ENCODE results near the gene ELANE.

DNA sequence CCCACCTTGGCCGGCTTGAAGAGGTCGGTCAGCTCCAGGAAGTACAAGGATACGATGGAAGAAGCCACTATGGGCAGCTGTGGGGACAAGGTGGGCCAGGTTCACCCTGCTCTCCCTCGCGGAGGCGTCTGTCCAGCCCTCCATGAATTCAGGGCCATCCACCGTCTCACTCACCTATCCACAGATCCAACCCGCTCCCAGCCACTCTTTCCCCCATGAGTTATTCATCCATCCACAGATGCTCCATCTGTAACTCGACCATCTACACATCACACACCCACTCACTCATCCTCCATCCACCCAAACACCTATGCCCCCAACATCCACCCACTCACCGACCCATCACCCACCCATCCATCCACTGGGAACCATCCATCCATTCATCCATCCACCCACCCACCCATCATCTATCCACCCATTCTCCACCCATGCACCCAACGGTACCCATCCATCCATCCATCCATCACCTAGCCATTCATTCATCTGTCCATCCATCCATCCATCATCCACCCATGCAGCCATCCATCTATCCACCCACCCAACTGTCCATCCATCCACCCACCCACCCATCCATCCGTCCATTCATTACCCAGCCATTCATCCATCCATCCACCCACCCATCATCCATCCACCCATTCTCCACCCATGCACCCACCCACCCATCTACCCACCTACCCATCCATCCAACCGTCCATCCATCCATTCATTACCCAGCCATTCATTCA, 36.2 kb upstream of the ELANE start:
- TF ChIP-seq, protein P1, sequence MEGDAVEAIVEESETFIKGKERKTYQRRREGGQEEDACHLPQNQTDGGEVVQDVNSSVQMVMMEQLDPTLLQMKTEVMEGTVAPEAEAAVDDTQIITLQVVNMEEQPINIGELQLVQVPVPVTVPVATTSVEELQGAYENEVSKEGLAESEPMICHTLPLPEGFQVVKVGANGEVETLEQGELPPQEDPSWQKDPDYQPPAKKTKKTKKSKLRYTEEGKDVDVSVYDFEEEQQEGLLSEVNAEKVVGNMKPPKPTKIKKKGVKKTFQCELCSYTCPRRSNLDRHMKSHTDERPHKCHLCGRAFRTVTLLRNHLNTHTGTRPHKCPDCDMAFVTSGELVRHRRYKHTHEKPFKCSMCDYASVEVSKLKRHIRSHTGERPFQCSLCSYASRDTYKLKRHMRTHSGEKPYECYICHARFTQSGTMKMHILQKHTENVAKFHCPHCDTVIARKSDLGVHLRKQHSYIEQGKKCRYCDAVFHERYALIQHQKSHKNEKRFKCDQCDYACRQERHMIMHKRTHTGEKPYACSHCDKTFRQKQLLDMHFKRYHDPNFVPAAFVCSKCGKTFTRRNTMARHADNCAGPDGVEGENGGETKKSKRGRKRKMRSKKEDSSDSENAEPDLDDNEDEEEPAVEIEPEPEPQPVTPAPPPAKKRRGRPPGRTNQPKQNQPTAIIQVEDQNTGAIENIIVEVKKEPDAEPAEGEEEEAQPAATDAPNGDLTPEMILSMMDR (IDR thresholded peaks at IDR 0.05), result no peak
- TF ChIP-seq POLR2AphosphoS5 (IDR thresholded peaks at IDR 0.05), result no peak

All from prostate gland (tissue), 2 donors.